Ovary (tissue), 9 donors: ENCODE measurements around the gene MYBPC3. TPM values are rescaled to one million over a fixed set of nuclear protein-coding genes. Genes with fewer than 3 reads are reported as not detected.

Experiments used
- DNase-seq, 5 donors: peaks; one replicate each; pipeline ENCODE4 v3.0.0-alpha.2; 2019 to 2020
- H3K27ac ChIP-seq, 2 donors: fragments of 200-600 bp; one replicate each; pipeline versions ENCODE4 v1.5.1 to v1.8.0; 2019 to 2022
- H3K27me3 ChIP-seq: fragments of 200-600 bp; one replicate; pipeline ENCODE4 v1.8.0; 2022
- H3K36me3 ChIP-seq: fragments of 200-600 bp; sonication (generic); one replicate; pipeline ENCODE4 v1.5.1; 2019
- H3K4me1 ChIP-seq: one replicate; pipeline ENCODE4 v1.8.1; 2013; ENCODE audit warnings: mild to moderate bottlenecking, moderate library complexity; ENCODE audit not compliant: insufficient read depth
- H3K4me3 ChIP-seq: fragments of 200-600 bp; sonication (generic); one replicate; pipeline ENCODE4 v1.5.1; 2017
- H3K9me3 ChIP-seq, 2 donors: fragments of 200-600 bp in 1 of 2; sonication (generic) in 1 of 2; one replicate each; pipeline versions ENCODE4 v1.5.1 to v1.8.1; 2013 to 2019; ENCODE audit warnings: mild to moderate bottlenecking in 1 of 2, moderate library complexity in 1 of 2
- EP300 ChIP-seq: sonication (generic); formaldehyde crosslinking; IDR thresholded peaks from one replicate; pipeline ENCODE4 v1.6.1; 2017; ENCODE audit warnings: antibody characterized with exemption
- POLR2A ChIP-seq: fragments of 450-650 bp; IDR thresholded peaks from one replicate; pipeline ENCODE4 v1.6.1; 2017; ENCODE audit warnings: antibody characterized with exemption, mild to moderate bottlenecking, moderate library complexity
- WGBS, 3 donors: extraction: QIAGEN DNeasy Blood & Tissue Kit in 1 of 3; methylation state at CpG; one replicate each; pipeline versions ENCODE4 v1.1.5 to v1.1.7; 2013 to 2017; 5-methylcytosine and 5-hydroxymethylcytosine counted together
- intact Hi-C, 4 donors: fragments of 100-400 bp; cut with DNase I; formaldehyde crosslinking; loops; one replicate each; pipeline versions ENCODE4 v1.11.0 to v1.15.1; 2022 to 2023
- polyA plus RNA-seq, 2 donors: library from polyadenylated mRNA; stranded (reverse); fragments of 200-250 nt in 1 of 2; fragments of 350-450 nt in 1 of 2; fragmentation: Illumina TruSeq in 1 of 2; extraction: RNeasy Lipid Tissue Mini Kit (QIAGEN cat#74804) in 1 of 2; gene quantifications; one replicate each; pipeline ENCODE4 v1.2.3, GENCODE V29; 2013 to 2014
- total RNA-seq, 7 donors: library from RNA; depleted of rRNA in 2 of 7; stranded (reverse); fragments of >200 nt in 2 of 7; fragmentation: NEBNext Ultra II Directional in 3 of 7; extraction: Animal tissue kit (Norgen Biotek cat#: 25700) in 3 of 7; gene quantifications; one replicate each; pipeline versions ENCODE4 v1.1.0 to v1.2.4, GENCODE V29; 2016 to 2023
- TF ChIP-seq, protein P1 (sequence below), 3 donors: fragments of 450-650 bp in 2 of 3; fragments of 200-600 bp in 1 of 3; IDR thresholded peaks; one replicate each; pipeline versions ENCODE4 v1.5.1 to v1.8.0; 2016 to 2022; ENCODE audit warnings: antibody characterized with exemption in 3 of 3, mild to moderate bottlenecking in 1 of 3
- donor health status: DM: no; HTN: no; CAD: no; lungs with moderate emphysema.
- donor health status: DM: no; HTN: no; CAD: no.
- donor health status: Bipolar disorder and iron deficiency.
- donor health status: DM: yes; HTN: yes; CAD: no.
- donor health status: DM: no; HTN: no; CAD: no.
- donor health status: DM: yes; HTN: yes; CAD: no.

MYBPC3 gene
- total and polyA plus RNA-seq, 9 donors = 0.05 to 0.40 (median 0.22) TPM; not detected in 4

DNA sequence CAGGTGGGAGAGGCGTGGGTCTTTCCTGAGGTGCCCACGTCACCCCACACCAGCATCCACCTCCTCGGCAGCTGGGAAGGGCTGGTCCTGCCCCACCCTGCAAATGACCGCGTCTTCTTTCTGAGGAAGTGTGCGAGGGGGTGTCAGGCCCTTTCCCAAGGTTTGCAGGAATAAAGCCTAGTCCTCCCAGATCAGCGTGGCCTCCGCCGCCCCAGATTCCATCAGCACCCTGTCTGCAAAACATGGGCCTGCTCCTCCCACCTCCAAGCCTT is 41.5 kb upstream of the MYBPC3 start:
- Histone ChIP-seq H3K9me3 (no peaks in the 10 kb centered on the region), H3K4me3 (no peak overlapping the region)
- TF ChIP-seq EP300 = no peak
- TF ChIP-seq, protein P1, sequence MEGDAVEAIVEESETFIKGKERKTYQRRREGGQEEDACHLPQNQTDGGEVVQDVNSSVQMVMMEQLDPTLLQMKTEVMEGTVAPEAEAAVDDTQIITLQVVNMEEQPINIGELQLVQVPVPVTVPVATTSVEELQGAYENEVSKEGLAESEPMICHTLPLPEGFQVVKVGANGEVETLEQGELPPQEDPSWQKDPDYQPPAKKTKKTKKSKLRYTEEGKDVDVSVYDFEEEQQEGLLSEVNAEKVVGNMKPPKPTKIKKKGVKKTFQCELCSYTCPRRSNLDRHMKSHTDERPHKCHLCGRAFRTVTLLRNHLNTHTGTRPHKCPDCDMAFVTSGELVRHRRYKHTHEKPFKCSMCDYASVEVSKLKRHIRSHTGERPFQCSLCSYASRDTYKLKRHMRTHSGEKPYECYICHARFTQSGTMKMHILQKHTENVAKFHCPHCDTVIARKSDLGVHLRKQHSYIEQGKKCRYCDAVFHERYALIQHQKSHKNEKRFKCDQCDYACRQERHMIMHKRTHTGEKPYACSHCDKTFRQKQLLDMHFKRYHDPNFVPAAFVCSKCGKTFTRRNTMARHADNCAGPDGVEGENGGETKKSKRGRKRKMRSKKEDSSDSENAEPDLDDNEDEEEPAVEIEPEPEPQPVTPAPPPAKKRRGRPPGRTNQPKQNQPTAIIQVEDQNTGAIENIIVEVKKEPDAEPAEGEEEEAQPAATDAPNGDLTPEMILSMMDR (IDR thresholded peaks at IDR 0.05) = no peak
- no peak for TF ChIP-seq POLR2A

DNA sequence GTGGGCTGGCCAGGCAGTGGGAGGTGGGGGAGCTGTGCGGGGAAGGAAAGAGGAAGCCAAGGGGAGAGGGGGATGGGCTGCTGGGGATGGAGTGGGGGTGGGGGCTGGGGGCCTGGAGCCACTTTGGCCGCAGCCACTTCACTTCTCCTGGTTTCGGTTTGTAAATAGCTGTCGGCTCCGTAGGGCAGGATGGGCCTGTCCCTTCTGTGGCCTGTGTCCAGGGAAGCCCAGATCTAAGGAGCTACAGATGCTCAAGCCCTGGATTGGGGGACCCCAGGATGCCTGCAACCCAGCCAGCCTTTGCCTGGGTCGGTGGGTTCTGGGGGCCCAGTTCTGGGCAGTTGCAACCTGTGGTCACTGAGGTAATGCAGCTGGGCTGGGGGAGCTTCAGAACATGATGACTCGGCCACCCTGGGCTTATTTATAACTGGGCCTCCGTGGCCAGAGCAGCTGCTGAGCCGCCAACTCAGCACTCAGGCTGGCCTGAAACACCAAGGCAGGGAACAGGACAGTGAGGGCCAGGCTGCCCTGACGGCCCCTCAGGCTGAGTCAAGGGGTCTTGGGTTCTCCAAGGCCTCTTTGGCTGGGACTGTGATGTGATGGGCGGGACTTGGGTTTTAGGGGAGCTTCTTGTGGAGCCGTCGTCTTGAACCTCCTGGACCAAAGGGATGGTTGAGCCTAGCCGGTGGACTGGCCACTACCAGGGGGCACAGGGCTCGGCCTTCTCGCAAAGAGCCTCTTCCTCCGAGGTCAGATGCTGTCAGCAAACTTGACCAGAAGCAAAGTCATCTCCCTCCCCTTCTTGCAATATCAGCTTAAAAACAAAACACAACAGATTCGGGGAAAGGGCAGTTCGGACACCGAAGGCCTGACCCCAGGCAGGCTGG is 40.9 kb upstream of the MYBPC3 start:
- TF ChIP-seq, protein P1 (IDR thresholded peaks at IDR 0.05) = no peak
- TF ChIP-seq POLR2A = no peak
- TF ChIP-seq EP300 = no peak
- WGBS, 3 donors = 72 to 74% (median 73%) methylated on average over 17 to 20 of the region's 20 CpGs
- no peaks in the 10 kb centered on the region for H3K27me3 ChIP-seq
- H3K27ac ChIP-seq = no peak overlapping the region
- H3K36me3 ChIP-seq = no peaks in the 10 kb centered on the region
- no peak overlapping the region for H3K4me3 ChIP-seq
- peak in 1 of 5 donors; percentile 16 for DNase-seq
- H3K9me3 ChIP-seq = no peaks in the 10 kb centered on the region
- no peaks in the 10 kb centered on the region for H3K4me1 ChIP-seq
- intact Hi-C loops = no loop called here

More for the DNA sequence above, 41.5 kb upstream of the MYBPC3 start:
- Histone ChIP-seq H3K27me3 (no peaks in the 10 kb centered on the region), H3K36me3 (no peaks in the 10 kb centered on the region), H3K27ac (no peak overlapping the region), H3K4me1 (no peaks in the 10 kb centered on the region)
- WGBS, 3 donors = 84 to 95% (median 91%) methylated on average over 9 of the region's 9 CpGs
- intact Hi-C loops = no loop called here
- no peak for DNase-seq

DNA sequence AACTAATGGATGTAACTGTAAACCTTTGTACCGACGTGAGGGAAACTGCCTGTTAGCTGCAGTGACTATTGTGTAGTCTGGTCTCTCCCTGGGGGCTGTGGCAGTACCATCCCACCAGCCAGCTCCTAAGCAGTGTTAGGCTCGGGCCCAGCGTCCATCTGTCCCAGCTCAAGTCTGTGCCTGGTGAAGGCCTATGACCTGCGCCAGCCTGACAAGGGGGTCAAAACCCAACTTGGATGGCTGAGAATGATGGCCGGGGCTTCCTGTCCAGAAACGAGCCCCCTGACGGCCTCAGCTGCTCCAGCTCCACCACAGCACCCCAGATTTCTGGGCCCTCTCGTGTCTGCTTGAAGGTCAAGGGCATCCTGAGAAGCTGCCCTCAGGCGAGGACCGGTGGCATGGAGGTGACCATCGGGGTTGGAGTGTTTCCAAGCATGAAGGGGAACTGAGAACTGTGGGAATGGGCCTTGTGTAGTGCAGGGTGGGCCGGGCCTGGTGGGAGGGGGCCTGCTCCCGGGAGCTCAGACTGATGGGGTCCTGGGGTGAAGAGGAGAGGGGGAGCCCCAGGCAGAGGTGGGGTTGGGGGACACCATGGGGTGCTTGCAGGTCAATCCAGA is 40.2 kb upstream of the MYBPC3 start:
- H3K36me3 ChIP-seq = no peaks in the 10 kb centered on the region
- H3K27me3 ChIP-seq = no peaks in the 10 kb centered on the region
- no peak for DNase-seq
- H3K4me1 ChIP-seq = no peaks in the 10 kb centered on the region
- 84 to 92% (median 88%) methylated on average over 14 of the region's 14 CpGs for WGBS, 3 donors
- no peak overlapping the region for H3K27ac ChIP-seq
- no peaks in the 10 kb centered on the region for H3K9me3 ChIP-seq
- TF ChIP-seq, protein P1 (IDR thresholded peaks at IDR 0.05) = no peak
- TF ChIP-seq POLR2A = no peak
- TF ChIP-seq EP300 = no peak
- intact Hi-C loops = no loop called here
- no peak overlapping the region for H3K4me3 ChIP-seq

DNA sequence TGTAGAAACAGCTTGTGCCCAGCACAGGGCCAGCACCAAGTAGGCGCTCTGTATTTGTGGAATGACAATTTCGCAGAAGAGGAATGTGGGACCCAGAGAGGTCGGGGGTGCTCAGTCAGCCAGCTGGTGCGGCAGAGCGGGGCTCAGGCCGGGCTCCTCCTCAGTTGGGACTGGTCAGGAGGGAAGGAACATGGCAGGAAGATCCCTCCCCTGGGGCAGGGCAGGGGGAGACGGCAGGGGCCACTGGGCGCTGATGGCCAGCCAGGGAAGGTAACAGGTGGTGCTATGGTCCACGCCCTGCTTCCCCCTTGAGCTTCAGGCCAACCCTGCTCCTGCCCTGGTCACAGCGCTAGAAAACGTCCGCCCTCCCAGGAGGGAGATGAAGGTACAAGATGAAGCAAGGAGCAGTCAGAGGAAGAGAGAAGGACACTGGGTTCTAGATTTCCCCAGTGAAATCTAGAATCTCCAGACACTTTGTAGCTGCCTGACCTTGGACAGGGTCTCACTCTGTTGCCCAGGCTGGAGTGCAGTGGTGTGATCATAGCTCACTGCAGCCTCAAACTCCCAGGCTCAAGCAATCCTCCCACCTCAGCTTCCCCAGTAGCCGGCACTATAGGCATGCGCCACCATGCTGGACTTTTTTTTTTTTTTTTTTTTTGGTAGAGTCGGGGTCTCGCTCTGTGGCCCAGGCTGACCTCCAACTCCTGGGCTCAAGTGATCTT is 39.4 kb upstream of the MYBPC3 start:
- H3K9me3 ChIP-seq = no peaks in the 10 kb centered on the region
- H3K36me3 ChIP-seq = no peaks in the 10 kb centered on the region
- H3K27ac ChIP-seq = no peak overlapping the region
- 85 to 94% (median 90%) methylated on average over 16 of the region's 16 CpGs for WGBS, 3 donors
- H3K4me3 ChIP-seq = no peak overlapping the region
- intact Hi-C loops = no loop called here
- TF ChIP-seq EP300 = no peak
- TF ChIP-seq, protein P1 (IDR thresholded peaks at IDR 0.05) = no peak
- no peaks in the 10 kb centered on the region for H3K27me3 ChIP-seq
- no peak for DNase-seq
- H3K4me1 ChIP-seq = no peaks in the 10 kb centered on the region
